Hematopoietic multipotent progenitor cell treated with erythropoietin and hydrocortisone succinate and interleukin-3 and kit ligand, for 15 days (in vitro differentiated cells): ENCODE data around the gene PFKL.
"Not testable (repeated sequence)": the region's sequence is repeated elsewhere in the genome, so short reads cannot be mapped to it uniquely, and the experiment has no call there.

Experiments
- DNase-seq: peaks from one replicate; pipeline ENCODE4 v3.0.0-alpha.2; 2015; ENCODE audit warnings: low spot score

Gene PFKL

GRCh38 chr21:44347911-44348451, 48.1 kb downstream of the PFKL start:
- no peak for DNase-seq

GRCh38 chr21:44348861-44349260, 49.0 kb downstream of the PFKL start:
- DNase-seq: no peak

GRCh38 chr21:44349416-44349846, 49.6 kb downstream of the PFKL start:
- DNase-seq: no peak

- no peak for DNase-seq
Observed at GRCh38 chr21:44349847-44350772, 50.3 kb downstream of the PFKL start.

GRCh38 chr21:44350773-44351481, 51.1 kb downstream of the PFKL start:
- no peak for DNase-seq

- DNase-seq: no peak
Observed at GRCh38 chr21:44351535-44352252, 51.8 kb downstream of the PFKL start.

- DNase-seq: no peak
Observed at GRCh38 chr21:44352253-44352860, 52.5 kb downstream of the PFKL start.

- DNase-seq: no peak
Observed at GRCh38 chr21:44353191-44353970, 53.5 kb downstream of the PFKL start, which contains the start of gene TRPM2. TRPM2 (plus strand) TSS chr21:44353621; CDS start chr21:44353701, 80 bp downstream.

- DNase-seq: no peak
Observed at GRCh38 chr21:44354001-44354405, 54.1 kb downstream of the PFKL start.

GRCh38 chr21:44354775-44355771, 55.2 kb downstream of the PFKL start:
- DNase-seq: no peak

- no peak for DNase-seq
Observed at GRCh38 chr21:44356160-44356559, 56.3 kb downstream of the PFKL start.

GRCh38 chr21:44356636-44357035, 56.8 kb downstream of the PFKL start:
- no peak for DNase-seq

GRCh38 chr21:44357064-44357837, 57.4 kb downstream of the PFKL start:
- no peak for DNase-seq

GRCh38 chr21:44359396-44359795, 59.5 kb downstream of the PFKL start:
- no peak for DNase-seq

- no peak for DNase-seq
Observed at GRCh38 chr21:44360159-44360558, 60.3 kb downstream of the PFKL start.

- DNase-seq: not testable (repeated sequence)
Observed at GRCh38 chr21:44361903-44362302, 62.0 kb downstream of the PFKL start.

GRCh38 chr21:44363278-44363677, 63.4 kb downstream of the PFKL start:
- DNase-seq: no peak

GRCh38 chr21:44364151-44365053, 64.5 kb downstream of the PFKL start:
- no peak for DNase-seq
